NCI-H446 (cell line): ENCODE results near the gene GUK1.
"Not testable (repeated sequence)": the region's sequence is repeated elsewhere in the genome, so short reads cannot be mapped to it uniquely, and the experiment has no call there.

Experiments used
- DNase-seq, 2 experiments: peaks; one replicate each; lab custom pipeline; 2025; lab: John Stamatoyannopoulos, UW

The GUK1 gene

GRCh38 chr1:228104526-228105269, 35.4 kb upstream of the GUK1 start:
- no peak for DNase-seq

GRCh38 chr1:228105270-228105995, 34.6 kb upstream of the GUK1 start:
- DNase-seq: no peak

DNA sequence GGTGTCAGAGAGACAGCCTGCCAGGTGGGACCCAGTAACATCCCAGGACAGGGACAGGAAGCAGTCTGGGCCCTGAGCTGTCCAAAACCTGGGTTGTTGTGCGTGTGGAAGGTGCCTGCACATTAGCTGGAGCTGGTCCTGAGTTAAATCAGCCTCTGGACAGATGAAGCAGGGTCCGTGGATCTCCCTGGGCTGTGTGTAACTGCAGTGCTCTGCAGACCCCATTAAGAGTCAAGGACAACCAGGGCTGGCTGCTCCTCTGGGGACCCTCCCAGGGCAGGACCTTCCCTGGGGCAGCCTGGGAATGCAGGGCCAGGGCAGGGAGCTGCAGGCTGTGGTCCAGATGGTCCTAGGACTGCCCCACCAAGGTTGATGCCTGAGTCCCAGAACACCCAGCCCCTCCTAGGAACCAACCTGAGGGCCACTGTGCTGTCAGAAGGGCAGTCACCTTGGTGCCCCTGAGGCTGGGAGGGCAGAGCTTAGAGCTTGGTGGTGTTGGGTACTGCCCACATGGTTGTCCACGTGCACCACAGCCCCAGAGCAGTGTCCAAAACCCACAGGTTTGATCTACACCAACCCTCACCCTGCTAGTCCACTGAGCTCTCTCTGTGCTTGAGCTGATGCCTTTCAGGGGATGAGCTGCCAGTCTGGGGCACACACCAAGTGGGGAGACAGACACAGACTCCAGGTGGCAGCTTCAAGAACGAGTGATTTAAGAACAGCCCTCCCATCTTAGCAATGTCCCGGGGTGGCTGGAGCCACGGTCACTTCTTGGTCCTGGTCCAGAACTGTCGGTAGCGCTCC, 33.9 kb upstream of the GUK1 start:
- no peak for DNase-seq

DNA sequence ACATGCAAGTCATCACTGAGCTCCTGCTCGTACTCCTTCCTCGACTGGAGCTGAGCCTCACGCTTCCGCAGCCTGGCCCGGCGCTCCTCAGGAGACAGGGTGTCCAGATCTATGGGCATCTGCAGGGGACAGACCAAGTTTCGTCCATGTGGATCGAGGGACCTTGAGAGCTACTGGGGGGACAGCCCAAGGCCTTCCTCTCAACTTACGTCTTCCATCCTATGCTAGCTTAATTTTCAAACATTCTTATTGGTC, 33.4 kb upstream of the GUK1 start:
- no peak for DNase-seq

GRCh38 chr1:228107636-228108035, 32.4 kb upstream of the GUK1 start:
- DNase-seq: no peak

DNA sequence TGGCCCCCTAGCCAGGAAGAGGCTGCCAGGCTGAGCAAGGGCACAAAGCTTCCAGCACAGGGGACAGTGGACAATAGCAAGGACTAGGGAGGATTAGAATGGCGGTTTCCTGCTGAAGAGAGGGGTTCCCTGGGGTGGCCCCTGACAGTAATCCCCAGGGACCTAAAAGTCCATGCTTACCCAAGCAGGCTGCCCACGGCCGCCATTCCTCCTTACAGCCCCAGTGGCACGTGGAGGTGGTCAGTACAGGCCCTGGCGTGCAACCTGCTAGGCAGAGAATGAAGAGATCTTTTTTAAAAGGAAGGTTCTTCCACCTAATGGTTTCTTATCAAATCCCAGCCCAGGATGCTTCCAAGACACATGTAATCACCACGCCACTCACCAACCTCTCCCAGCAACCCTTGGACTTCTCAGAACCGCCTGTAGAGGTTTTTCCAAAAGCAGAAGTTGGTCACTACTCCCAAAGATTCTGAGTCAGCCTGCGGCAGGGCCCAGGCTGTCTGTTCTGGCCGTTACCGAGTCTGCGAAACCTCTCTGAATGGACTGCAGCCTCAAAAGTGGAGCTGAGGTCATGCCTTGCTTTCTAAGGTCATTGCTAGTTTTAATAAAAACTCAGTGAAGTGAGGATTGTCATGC, 31.9 kb upstream of the GUK1 start:
- no peak for DNase-seq

DNA sequence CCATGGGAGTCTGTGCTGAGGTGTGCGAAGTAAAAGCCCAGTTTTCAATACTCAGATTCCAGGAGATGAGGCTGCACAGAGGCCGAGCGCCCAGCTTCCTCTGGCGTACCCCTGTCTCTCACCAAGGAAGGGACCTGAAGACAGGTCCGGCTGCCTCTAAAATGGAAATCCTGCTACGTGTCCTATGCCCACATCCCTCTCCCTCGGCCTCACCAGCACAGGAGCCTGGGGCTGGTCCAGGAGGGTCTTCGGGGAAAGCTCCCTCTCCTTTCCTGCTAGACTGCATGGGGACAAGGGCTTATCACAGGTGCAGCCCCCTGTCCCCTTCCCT, 31.4 kb upstream of the GUK1 start:
- no peak for DNase-seq

GRCh38 chr1:228109073-228109961, 30.8 kb upstream of the GUK1 start, which contains the start of gene MRPL55:
Gene MRPL55 (minus strand): TSS chr1:228109299. CDS start chr1:228108260, 1,039 bp downstream.
- peak; percentile 91 to 96 for DNase-seq

DNA sequence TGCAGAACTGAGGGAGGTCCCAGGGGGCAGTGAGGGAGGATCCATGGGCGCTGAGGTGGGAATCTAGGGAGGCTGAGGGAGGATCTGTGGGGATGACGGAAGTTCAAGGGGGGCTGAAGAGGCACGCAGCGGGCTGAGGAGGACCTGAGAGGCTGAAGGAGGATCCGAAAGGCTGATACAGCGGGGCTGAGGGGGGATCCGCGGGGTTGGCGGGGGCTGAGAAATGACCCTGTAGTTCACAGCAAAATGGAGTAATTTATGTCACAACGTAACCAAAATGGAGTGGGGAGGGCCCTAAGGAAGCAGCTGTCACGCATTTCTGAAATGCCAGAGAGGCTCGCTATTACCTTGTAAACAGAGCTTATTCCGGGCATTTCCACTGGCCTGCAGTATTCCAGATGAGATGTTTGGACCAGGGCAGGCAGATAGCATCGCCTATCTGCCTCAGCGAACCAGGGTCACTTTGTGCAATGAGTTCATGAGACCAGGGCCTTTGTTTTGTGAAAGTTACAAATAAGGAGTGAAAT, 30.1 kb upstream of the GUK1 start:
- no peak for DNase-seq

DNA sequence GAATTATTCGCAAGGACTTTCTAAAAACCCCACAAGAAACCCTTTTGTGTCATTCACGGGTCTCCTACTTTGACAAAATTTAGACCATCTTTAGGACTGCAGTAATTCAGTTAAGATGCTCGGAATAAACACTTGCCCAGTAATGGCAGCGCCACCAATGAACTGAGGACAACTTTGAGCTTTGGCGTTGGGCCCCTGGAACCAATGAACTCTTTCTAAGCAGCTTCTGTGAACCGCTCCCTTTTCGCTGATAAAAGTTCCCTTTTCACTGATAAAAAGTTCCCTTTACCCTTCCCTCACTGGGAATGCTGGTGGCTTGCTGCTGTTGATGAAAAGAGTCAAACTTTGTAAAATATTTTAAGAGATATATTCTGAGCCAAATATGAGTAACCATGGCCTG, 29.5 kb upstream of the GUK1 start:
- no peak for DNase-seq

- not testable (repeated sequence) for DNase-seq
These were observed 28.8 kb upstream of the GUK1 start for GRCh38 chr1:228111315-228111714.

DNA sequence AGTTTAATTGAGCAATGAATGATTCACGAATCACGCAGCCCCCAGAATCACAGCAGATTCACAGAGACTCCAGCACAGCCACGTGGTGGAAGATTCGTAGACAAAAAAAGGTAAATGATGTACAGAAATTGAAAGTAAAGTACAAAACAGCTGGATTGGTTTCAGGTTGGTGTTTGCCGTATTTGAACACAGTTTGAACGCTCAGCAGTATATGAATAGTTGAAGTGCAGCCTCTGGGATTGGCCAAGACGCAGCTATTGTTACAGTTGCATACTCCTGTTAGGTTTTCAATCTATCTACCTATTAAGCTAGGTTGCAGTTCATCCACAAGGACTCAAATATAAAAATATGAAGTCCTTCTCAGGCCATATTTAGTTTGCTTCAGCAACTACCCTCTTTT, 27.9 kb upstream of the GUK1 start:
- no peak for DNase-seq

GRCh38 chr1:228112617-228113016, 27.5 kb upstream of the GUK1 start:
- no peak for DNase-seq

DNA sequence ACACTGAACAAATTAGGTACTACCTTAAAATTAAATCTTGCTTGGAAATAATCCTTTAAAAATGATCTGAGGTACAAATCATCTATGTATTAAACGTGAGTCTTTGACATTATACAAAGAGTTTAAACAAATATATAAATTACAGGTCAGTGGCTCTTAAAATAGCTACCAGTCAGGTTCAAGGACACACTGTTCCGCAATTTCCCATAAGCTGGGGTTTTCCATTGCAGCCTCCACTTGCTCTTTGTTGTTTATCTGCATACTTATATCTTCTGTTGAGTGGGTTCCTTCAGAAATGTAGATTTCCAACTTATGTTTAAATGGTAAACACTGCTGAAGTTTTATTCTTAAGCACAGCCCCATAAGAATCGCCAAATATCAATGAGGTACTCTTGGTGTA, 25.3 kb upstream of the GUK1 start:
- no peak for DNase-seq

GRCh38 chr1:228117335-228117734, 22.7 kb upstream of the GUK1 start:
- no peak for DNase-seq

DNA sequence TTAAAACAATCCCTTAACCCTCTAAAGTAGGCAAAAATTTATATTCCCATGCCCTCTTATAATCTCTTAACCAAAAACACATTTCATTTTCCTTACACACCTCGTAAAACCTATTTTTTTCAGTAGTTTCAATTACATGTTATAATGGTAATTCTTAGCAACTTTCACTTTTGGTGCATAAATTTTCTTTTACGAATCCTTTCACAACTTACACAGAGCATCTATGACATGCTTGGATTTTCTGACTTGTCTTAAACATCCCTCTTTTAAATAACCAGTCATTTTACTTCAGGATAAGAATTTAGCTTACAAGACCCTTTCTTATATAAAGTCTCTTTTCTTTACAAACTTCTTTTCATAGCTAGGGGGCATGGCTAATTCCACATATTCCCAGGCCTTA, 22.0 kb upstream of the GUK1 start:
- no peak for DNase-seq

GRCh38 chr1:228120351-228120750, 19.7 kb upstream of the GUK1 start:
- DNase-seq: no peak

- no peak for DNase-seq
These were observed 19.1 kb upstream of the GUK1 start for GRCh38 chr1:228120857-228121489.

DNA sequence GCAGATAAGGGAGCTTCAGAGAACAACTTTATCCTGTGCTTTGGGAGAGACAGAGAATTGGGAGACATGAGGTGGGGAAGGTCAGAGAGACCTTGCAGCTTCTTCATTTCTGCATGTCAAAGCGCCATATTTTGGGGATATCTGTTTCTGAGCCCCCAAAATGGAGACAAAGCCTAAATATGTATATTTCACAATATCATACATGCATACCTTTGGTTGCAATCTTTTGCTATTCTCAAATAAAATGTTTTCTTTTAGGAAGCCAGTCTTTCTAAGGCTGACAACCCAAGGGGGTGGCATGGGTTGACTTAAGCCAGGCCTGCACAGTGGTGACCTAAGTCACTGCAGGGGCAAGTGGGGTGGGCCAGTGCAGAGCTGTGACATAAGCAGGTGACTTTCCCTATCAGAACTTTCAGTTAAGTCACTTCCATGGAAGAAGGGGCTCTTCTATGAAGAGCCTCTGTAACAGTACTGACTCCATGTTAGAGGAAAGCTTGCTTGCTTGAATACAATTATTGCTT, 17.1 kb upstream of the GUK1 start:
- no peak for DNase-seq

GRCh38 chr1:228123505-228123904, 16.6 kb upstream of the GUK1 start:
- DNase-seq: no peak

DNA sequence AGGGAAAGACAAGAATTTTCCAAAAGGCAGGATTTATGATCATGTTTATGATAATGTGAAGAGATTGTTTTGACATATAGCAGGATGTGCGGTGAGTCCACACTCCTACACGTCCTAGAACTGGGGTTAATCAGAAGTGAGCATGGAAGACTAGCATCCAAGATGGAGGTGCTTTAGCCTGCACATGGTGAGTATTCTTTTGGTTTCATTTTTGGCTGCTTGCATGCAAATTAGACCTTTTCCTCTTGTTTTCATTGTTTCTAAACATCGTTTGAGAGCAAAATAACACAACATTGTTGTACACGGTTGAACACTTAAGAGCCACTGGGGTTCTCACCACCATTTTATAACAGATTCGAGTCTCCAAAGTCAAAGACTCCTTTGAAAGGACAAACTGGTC, 14.9 kb upstream of the GUK1 start:
- no peak for DNase-seq
